Lower leg skin (tissue), 4 donors: ENCODE data around the gene TPPP. TPM values are rescaled to one million over a fixed set of nuclear protein-coding genes. Genes with fewer than 3 reads are reported as not detected.

ENCODE experiments used
- DNase-seq, 2 donors: peaks; one replicate each; pipeline ENCODE4 v3.0.0-alpha.2; 2019; ENCODE audit warnings: low spot score in 2 of 2
- H3K4me3 ChIP-seq: fragments of 200-600 bp; sonication (generic); 2 replicates; pipeline ENCODE4 v1.5.1; 2017; ENCODE audit warnings: mild to moderate bottlenecking, low read depth; ENCODE audit not compliant: poor library complexity, severe bottlenecking
- POLR2A ChIP-seq, 2 donors: fragments of 450-650 bp; IDR thresholded peaks; one replicate each; pipeline ENCODE4 v1.6.1; 2016 to 2017; ENCODE audit warnings: antibody characterized with exemption in 2 of 2, mild to moderate bottlenecking in 1 of 2, moderate library complexity in 1 of 2
- WGBS, 2 donors: methylation state at CpG; one replicate each; pipeline ENCODE4 v1.1.5; 2018; 5-methylcytosine and 5-hydroxymethylcytosine counted together
- intact Hi-C: fragments of 100-400 bp; cut with DNase I; formaldehyde crosslinking; loops from one replicate; pipeline ENCODE4 v1.15.0; 2023; ENCODE audit warnings: low total_unique reads
- total RNA-seq, 4 donors: library from RNA; depleted of rRNA; stranded (reverse); fragments of >200 nt; gene quantifications; one replicate each; pipeline ENCODE4 v1.1.0, GENCODE V29; 2016
- TF ChIP-seq, protein P1 (sequence below), 3 donors: fragments of 450-650 bp; IDR thresholded peaks; one replicate each; pipeline ENCODE4 v1.5.1; 2016; ENCODE audit warnings: antibody characterized with exemption in 3 of 3, mild to moderate bottlenecking in 3 of 3, moderate library complexity in 2 of 3

Gene TPPP
- total RNA-seq, 4 donors from 2014 or later = 7.4 to 17.3 (median 10.4) TPM

DNA sequence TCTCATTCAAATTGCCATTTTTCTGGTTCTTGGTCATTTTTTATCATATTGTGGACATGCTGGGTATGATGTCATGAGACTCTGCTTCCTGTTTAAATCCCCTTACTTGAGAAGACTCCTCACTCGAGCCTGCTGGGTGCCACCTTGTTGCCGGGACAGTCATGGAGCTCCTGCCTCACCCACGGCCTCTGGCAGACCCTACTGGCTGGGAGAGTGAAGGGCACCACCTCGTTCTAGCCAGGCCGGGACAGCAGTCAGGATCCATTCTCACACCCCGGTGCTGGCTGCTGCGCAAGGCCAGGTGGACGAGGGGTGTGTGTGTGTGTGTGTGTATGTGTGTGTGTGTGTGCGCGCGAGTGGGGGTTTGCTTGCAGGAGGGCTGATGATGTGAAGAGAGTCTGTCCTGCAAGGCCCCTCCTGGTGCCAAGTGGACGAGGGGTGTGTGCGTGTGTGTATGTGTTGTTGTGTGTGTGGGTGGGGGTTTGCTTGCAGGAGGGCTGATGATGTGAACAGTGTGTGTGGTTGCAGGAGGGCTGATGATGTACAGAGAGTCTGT is 76.6 kb downstream of the TPPP start:
- WGBS, 2 donors = 88 to 90% methylated on average over 13 of the region's 13 CpGs
- intact Hi-C loops = no loop called here

DNA sequence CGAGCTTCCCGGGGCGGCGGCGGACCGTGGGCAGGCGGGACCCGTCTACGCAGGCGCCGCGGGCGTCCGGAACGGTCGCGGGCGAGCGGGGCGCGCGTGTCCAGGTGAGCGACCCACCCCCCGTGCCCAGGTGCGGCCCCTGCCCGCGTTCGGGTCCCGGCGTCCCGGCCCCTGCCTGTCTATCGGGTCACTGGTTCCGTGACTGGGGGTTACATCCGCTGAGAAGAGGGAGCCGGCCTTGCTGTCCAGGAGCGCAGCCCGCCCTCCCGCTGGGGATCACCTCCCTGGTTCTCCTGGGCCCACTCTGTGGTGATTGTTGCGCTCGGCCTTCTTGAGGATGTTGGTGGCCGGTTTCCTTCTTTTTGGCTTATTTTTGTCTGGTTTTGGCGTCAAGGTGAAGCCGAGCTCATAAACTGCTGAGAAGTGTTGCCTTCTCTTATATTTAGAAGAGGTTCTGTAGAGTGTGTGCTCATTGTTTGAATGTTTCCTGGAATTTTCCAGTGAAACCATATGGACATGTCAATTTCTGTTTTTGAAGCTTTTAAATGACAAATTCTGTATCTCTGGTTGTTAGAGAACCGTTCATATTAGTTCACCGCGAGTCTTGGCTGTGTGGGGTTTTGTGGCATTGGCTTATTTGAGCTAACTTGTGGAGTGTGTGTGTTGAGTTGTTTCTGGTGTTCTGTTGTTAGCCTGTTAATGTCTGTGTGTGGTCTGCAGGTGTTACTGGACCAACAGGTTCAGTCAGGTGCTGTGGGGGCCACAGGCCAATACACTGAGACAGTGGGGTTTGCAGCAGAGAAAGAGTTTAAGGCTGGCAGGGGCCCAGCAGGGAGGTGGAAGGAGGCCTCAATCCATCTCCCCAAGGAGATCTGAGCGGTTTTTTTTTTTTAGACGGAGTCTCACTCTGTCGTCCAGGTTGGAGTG is 80.4 kb downstream of the TPPP start:
- WGBS, 2 donors = 36 to 49% methylated on average over 12 to 14 of the region's 49 CpGs
- H3K4me3 ChIP-seq = peak overlapping the region; percentile 68
- intact Hi-C loops = no loop called here
- peak in 1 of 2 donors; percentile 86 for DNase-seq
- TF ChIP-seq, protein P1, sequence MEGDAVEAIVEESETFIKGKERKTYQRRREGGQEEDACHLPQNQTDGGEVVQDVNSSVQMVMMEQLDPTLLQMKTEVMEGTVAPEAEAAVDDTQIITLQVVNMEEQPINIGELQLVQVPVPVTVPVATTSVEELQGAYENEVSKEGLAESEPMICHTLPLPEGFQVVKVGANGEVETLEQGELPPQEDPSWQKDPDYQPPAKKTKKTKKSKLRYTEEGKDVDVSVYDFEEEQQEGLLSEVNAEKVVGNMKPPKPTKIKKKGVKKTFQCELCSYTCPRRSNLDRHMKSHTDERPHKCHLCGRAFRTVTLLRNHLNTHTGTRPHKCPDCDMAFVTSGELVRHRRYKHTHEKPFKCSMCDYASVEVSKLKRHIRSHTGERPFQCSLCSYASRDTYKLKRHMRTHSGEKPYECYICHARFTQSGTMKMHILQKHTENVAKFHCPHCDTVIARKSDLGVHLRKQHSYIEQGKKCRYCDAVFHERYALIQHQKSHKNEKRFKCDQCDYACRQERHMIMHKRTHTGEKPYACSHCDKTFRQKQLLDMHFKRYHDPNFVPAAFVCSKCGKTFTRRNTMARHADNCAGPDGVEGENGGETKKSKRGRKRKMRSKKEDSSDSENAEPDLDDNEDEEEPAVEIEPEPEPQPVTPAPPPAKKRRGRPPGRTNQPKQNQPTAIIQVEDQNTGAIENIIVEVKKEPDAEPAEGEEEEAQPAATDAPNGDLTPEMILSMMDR (IDR thresholded peaks at IDR 0.05) = no peak
- TF ChIP-seq POLR2A (IDR thresholded peaks at IDR 0.05) = no peak

More for the DNA sequence above, 76.6 kb downstream of the TPPP start:
- H3K4me3 ChIP-seq = no peak overlapping the region
- TF ChIP-seq, protein P1 (IDR thresholded peaks at IDR 0.05) = no peak
- no peak for TF ChIP-seq POLR2A (IDR thresholded peaks at IDR 0.05)
- peak in 1 of 2 donors; percentile 58 for DNase-seq

DNA sequence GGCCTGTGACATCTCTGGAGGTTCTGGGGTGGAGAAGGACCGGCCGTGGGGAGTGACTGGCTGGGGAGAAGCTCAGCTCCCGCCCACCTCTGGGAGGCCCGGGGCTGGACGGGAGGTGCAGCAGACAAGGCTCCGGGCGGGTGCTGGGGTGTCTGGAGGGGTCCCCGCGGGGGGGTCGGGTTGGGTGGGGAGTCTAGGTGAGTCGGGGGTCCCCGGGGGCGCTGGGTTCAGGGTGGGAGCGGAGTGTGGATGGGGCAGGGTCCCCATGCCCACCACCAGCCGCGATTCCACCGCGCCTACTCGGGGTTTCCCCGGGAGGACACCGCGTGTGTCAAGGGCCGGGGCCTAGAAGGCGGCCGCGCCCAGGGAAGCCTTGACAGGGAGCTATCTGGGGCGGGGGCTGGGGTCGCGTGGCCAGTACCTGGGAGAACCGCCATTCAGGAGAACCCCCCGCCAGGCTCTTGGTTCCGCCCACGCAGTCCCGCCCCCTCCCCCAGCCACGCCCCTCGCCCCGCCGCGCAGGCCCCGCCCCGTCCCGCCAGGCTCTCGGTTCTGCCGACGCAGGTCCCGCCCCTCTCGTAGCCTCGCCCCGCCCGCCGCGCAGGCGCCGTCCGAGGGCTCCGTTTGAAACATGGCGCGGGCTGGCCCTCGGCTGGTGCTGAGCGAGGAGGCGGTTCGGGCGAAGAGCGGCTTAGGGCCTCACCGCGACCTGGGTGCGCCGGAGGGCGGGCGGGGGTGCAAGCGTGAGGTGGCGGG is 81.2 kb downstream of the TPPP start, which contains the start of gene CEP72:
TSS of gene CEP72 (plus strand) at position 610 of the 756 bp plus-strand sequence. CDS start at position 632, 22 bp downstream.
- intact Hi-C loops = no loop called here
- H3K4me3 ChIP-seq = peak within 1 kb of the TSS; percentile 68
- TF ChIP-seq, protein P1 (IDR thresholded peaks at IDR 0.05) = no peak
- no peak for TF ChIP-seq POLR2A (IDR thresholded peaks at IDR 0.05)
- 0% methylated on average over 5 to 27 of the region's 72 CpGs for WGBS, 2 donors
- DNase-seq = peak; percentile 85 to 98

DNA sequence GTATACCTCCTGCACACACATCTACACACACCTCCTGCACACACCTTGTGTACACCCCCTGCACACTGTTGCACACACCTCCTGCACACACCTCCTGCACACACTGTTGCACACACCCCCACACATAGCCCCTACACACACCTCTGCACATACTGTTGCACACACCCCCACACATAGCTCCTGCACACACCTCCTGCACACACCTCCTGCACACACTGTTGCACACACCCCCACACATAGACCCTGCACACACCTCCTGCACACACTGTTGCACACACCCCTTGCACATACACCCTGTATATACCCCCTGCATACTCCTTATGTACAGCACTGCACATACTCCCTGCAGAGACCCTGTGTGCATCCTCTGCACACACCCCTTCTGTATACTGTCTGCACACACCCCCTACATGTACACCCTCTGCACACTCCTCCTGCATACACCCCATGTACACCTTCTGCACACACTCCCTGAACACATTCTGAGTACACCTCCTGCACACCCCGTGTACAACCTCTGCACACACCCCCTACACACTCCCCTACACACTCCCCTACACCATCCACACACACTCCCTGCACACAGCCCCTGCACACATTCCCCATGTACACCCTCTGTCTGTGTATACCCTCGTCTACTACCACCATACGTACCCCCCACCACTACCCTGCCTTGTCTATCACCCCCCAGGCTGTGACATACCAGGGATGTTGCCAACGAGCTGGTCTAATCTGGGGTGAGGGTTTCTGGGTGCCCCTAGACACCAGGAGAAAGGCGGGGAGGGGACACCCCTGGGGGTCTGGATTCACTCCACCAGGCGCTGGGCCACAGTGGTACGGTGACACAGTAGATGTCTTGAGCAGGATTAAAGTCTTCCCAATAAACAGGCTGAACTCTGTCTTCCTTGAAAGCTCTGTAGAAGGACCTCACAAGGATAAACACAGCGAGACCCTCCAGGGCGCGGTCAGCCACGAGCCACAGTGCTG is 82.1 kb downstream of the TPPP start:
- intact Hi-C loops = no loop called here
- H3K4me3 ChIP-seq = no peak overlapping the region
- 38 to 54% methylated on average over 7 to 10 of the region's 11 CpGs for WGBS, 2 donors
- peak in 1 of 2 donors; percentile 83 for DNase-seq
- TF ChIP-seq, protein P1 (IDR thresholded peaks at IDR 0.05) = no peak
- no peak for TF ChIP-seq POLR2A (IDR thresholded peaks at IDR 0.05)
